HG03565 (cell line): ENCODE measurements around the gene AIP.
"Not testable (repeated sequence)": the region's sequence is repeated elsewhere in the genome, so short reads cannot be mapped to it uniquely, and the experiment has no call there.

Experiments
- ATAC-seq: cut with Tn5 transposase; IDR thresholded peaks from one replicate; pipeline ENCODE4 v1.9.1; 2021; ENCODE audit warnings: mild to moderate bottlenecking, moderate library complexity; ENCODE audit not compliant: unreplicated experiment

AIP gene

GRCh38 chr11:67505605-67506396 lies 23.0 kb downstream of the AIP start:
- ATAC-seq: peak; percentile 19

GRCh38 chr11:67506426-67507051 lies 23.7 kb downstream of the AIP start:
- ATAC-seq: no peak

- ATAC-seq: no peak
Observed at GRCh38 chr11:67507242-67507863, 24.5 kb downstream of the AIP start.

- ATAC-seq: peak; percentile 63
Observed at GRCh38 chr11:67507864-67508485, 25.1 kb downstream of the AIP start, which contains the start of gene CDK2AP2. Gene CDK2AP2, minus strand, starts transcription at chr11:67508162. Its CDS starts 80 bp downstream, at chr11:67508082.

GRCh38 chr11:67508486-67509121 lies 25.8 kb downstream of the AIP start:
- peak; percentile 26 for ATAC-seq

GRCh38 chr11:67510023-67510345 lies 27.2 kb downstream of the AIP start:
- no peak for ATAC-seq

- not testable (repeated sequence) for ATAC-seq
Observed at GRCh38 chr11:67511558-67511957, 28.7 kb downstream of the AIP start.

- no peak for ATAC-seq
Observed at GRCh38 chr11:67514116-67514515, 31.3 kb downstream of the AIP start.

GRCh38 chr11:67516806-67517205 lies 34.0 kb downstream of the AIP start:
- no peak for ATAC-seq

GRCh38 chr11:67517784-67518552 lies 35.1 kb downstream of the AIP start:
- no peak for ATAC-seq

GRCh38 chr11:67519726-67520125 lies 36.9 kb downstream of the AIP start:
- no peak for ATAC-seq

- ATAC-seq: no peak
Observed at GRCh38 chr11:67520856-67521824, 38.3 kb downstream of the AIP start.

- ATAC-seq: no peak
Observed at GRCh38 chr11:67521924-67522323, 39.1 kb downstream of the AIP start.

GRCh38 chr11:67522338-67522737 lies 39.5 kb downstream of the AIP start:
- ATAC-seq: no peak

- no peak for ATAC-seq
Observed at GRCh38 chr11:67522844-67523555, 40.2 kb downstream of the AIP start, which contains the start of gene CABP2. Gene CABP2, minus strand, starts transcription at chr11:67523446. Its CDS starts 120 bp downstream, at chr11:67523326.

GRCh38 chr11:67523556-67524479 lies 41.0 kb downstream of the AIP start:
- ATAC-seq: no peak

- no peak for ATAC-seq
Observed at GRCh38 chr11:67524480-67524808, 41.6 kb downstream of the AIP start.
